ENCODE data around the gene HIVEP3.
A peak's percentile ranks its signal among the peaks of the same experiment; 100 is the strongest.

HIVEP3 gene

DNA sequence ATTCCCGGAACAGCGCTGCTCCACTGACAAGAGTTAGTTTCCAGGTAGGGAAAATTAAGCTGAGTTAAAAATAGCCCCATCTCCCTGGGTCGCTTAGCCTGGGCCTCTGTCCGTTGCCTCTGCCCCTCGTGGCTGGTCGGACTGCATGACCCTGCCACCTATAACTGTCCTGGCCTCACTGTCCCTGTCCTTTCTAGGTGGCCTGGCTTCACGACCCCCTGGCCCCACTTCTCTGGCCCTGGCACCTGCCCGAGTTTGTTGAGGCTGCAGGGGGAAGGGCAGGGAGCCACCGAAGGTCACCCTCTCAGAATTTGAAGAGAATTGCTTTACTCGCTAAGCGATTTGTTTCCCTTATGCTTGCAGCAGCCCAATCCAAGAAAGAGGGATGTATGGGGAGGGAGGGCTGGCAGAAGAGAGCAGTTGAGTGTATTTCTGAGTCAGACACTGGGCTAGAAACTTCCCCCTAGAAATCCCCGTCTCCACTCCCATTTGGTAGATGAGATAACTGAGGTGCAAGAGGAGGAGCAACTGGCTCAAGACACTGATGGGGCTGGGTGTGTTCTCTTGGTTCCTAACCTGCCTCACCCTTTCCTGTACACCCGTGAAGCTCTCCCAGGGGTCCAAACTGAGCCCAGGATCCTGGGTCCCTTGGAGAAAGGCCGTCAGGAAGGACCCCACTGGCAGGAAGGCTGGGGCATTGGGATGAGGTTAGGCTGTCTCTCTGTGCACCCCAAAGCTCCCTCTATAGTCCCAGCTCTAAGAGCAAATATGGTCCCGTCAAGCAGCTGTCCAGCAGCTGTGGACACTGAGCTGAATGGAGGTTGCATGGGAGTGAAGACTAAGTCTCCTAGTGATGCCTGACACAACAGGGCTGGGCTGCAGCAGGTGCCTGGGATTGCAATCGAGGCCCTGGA is 431.3 kb downstream of the HIVEP3 start:
- ChIA-PET CTCF (interaction anchor here (0.7 to 1.6 kb wide), 7 partner anchors 9 to 29 kb away, joined by 3 to 7 read pairs (median 3); no protein-coding TSS in a partner anchor), POLR2A (no interaction called here)
- TF ChIP-seq, protein P1, sequence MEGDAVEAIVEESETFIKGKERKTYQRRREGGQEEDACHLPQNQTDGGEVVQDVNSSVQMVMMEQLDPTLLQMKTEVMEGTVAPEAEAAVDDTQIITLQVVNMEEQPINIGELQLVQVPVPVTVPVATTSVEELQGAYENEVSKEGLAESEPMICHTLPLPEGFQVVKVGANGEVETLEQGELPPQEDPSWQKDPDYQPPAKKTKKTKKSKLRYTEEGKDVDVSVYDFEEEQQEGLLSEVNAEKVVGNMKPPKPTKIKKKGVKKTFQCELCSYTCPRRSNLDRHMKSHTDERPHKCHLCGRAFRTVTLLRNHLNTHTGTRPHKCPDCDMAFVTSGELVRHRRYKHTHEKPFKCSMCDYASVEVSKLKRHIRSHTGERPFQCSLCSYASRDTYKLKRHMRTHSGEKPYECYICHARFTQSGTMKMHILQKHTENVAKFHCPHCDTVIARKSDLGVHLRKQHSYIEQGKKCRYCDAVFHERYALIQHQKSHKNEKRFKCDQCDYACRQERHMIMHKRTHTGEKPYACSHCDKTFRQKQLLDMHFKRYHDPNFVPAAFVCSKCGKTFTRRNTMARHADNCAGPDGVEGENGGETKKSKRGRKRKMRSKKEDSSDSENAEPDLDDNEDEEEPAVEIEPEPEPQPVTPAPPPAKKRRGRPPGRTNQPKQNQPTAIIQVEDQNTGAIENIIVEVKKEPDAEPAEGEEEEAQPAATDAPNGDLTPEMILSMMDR (IDR thresholded peaks at IDR 0.05; ENCODE audit: control extremely low read depth, extremely low read depth, low read depth, missing control alignments) = no peak
- DNase-seq (ENCODE audit: extremely low spot score) = peak; percentile 83

DNA sequence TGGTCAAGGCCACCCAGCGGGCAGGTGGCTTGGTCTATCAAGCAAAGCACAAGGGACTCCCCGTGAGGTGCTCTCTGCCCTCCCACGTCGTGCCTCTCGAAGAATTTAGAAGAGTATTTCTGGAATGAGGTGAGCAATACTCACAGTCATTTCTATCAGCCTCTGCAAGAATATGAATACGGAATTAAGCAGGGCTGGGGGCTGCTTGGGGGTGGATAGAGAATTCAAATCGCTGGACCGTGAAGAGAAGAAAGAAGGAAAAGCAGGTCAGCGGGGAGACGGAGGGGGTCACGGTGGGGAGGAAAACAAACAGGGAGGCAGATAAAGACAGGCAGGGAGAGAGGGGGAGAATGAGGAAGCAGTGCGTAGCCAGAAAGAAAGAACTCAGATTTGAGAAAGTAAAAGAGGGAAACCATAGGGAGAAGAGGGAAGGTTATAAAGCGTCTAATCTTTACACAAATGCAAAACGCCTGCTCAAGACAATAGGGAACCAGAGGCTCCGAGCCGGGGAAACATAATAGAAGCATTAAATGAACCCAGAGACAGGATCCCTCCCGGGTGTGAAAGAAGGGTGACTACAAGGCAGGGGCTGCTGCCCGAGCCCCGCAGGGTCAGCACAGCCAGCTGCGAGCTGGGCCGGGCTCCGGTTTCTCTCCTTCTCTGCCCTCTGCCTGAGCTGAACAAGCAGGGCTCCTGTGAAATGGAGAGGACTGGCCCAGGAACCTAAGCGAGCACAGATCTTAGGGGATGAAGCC is 432.2 kb downstream of the HIVEP3 start:
- POLR2A ChIA-PET = no interaction called here
- peak; percentile 76 for DNase-seq (ENCODE audit: extremely low spot score)
- TF ChIP-seq, protein P1 (IDR thresholded peaks at IDR 0.05; ENCODE audit: control extremely low read depth, extremely low read depth, low read depth, missing control alignments) = no peak
- CTCF ChIA-PET = interaction anchor here (0.8 to 12.8 kb wide), 2 partner anchors 8 to 10 kb away, joined by 3 to 104 read pairs; no protein-coding TSS in a partner anchor

DNA sequence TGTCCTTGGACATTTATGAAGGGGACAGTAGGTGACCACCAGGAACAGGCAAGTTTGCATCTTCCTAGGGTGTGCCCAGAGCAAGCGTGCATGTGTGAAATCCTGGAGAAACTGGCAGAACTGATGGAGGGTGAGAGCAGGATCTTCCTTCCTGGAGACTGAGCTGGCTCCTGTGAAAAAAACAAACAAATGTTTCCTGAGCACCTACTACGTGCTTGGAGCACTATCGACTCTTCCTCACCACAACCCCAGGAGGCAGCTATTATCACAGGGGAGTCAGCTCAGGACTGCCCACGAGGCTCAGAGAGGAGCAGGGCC is 432.7 kb downstream of the HIVEP3 start:
- ChIA-PET CTCF (interaction anchor here (12.8 kb wide), 1 partner anchor 9 kb away, joined by 104 read pairs; no protein-coding TSS in a partner anchor), POLR2A (no interaction called here)
- TF ChIP-seq, protein P1 (IDR thresholded peaks at IDR 0.05; ENCODE audit: control extremely low read depth, extremely low read depth, low read depth, missing control alignments) = no peak
- no peak for DNase-seq (ENCODE audit: extremely low spot score)

DNA sequence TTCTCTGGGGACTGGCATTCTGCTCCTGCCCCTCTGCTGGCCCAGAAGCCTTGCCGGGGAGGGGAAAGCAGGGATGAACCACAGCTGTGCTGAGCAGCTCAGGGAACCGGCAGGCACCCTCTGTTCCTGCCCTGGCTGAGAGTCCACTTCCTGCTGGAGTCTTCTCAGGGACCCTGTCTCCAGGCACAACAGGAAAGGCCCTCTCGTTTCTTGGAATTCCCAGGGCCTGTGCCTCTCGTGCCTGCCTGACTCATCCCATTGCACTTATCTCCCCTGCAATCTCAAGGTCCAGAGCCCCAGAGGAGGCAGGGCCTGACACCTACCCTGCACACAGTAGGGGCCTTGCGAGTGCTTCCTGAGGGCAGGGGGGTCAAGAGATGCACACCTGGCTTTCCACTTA is 433.1 kb downstream of the HIVEP3 start:
- no peak for DNase-seq (ENCODE audit: extremely low spot score)
- TF ChIP-seq, protein P1 (IDR thresholded peaks at IDR 0.05; ENCODE audit: control extremely low read depth, extremely low read depth, low read depth, missing control alignments) = no peak
- CTCF ChIA-PET = interaction anchor here (0.7 to 12.8 kb wide), 2 partner anchors 9 to 10 kb away, joined by 3 to 104 read pairs; no protein-coding TSS in a partner anchor
- POLR2A ChIA-PET = no interaction called here

DNA sequence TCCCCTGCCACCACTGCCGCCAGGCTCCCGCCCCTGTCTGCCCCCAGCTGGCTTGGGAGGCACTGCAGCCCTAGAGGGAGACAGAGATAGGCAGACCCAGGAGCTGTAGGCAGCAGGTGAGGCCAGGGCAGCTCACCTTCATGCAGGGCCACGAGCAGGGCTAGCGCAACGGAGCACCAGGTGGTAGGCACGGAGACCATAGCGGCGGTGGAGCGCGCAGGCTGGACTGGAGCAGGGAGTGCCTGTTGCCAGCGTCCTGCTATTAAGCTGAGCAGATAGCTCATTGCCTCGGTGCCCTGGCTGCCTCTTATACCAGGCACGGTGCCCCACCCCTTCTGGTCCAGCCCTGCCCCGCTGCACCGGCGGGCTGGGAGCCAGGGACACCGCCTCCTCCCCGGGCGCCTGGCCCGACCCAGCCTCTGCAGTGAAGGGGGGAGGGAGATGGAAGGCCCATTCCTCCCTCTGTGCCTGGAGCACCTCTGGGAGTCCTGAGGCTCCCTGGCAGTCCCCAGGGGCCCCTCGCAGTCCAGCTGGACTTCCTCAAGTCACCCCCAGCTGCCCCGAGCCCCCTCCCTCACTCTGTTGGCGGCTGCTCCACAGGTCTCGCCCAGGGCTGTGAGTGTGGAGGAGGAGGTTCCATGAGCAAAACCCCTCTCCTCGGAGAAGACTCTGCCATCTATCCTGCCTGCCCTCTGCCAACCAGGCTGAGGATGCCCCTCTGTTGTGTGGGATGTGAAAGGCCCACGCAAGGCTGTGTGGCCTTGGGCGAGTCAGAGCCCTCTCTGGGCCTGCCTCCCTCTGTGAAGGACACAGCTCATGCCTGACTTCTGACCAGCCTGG is 434.1 kb downstream of the HIVEP3 start, which contains the start of gene EDN2:
Gene EDN2 (minus strand): TSS at position 282 of the 840 bp plus-strand sequence. CDS start 82 bp downstream, at position 200.
- ChIA-PET POLR2A (no interaction called here), CTCF (interaction anchor here (0.7 to 12.8 kb wide), 5 partner anchors 9 to 32 kb away, joined by 3 to 104 read pairs (median 4); no protein-coding TSS in a partner anchor)
- TF ChIP-seq, protein P1 (IDR thresholded peaks at IDR 0.05; ENCODE audit: control extremely low read depth, extremely low read depth, low read depth, missing control alignments) = peak; percentile 29
- no peak for DNase-seq (ENCODE audit: extremely low spot score)

All from GM10248 (cell line).